Measurements from ENCODE around the gene NEFH. TPM values are rescaled to one million over a fixed set of nuclear protein-coding genes. Genes with fewer than 3 reads are reported as not detected.

NEFH gene
- total RNA-seq, 2 donors from 2014 or later: 0.92 to 1.7 TPM

DNA sequence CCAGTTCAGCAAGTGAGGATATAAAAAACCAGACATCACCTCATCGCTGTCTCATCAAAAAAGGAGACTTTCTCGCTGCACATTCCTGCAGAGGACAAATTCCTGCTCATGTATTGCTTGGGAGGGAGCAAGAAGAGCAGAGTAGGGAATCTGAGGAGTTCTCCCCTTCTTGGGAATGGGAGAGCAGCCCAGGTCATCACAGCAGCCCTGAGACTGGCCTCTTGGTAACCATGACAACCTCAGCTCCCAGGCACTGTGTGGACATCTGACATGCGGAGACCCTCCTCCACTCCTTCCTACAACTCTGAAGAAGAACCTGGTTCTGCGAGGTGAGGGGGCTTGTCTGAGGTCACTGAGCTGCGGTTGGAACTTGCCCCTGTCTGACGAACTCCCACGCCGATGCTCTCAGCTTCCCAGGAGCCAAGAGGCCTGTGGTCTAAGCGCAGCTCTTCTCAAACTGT, 23.8 kb upstream of the NEFH start:
- H3K9ac ChIP-seq (ENCODE audit: extremely low read depth, low read length, poor library complexity, severe bottlenecking): no peak overlapping the region
- H3K27ac Mint-ChIP-seq: no peak overlapping the region

DNA sequence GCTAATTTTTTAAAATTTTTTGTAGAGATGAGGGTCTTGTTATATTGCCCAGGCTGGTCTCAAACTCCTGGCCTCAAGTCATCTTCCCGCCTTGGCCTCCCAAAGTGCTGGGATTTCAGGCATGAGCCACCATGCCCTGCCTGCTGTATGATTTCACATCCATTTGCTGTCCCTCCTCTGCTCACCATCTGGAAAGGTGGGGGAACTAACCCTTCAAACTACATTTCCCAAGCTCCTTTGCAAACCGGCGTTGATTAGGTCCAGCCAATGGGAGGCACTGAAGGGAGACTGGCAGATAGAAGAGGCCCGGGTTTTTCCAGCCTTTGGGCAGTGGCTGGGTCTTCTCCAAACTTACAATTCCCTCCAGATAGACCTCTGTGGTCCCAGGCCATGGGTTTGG, 22.3 kb upstream of the NEFH start:
- Histone ChIP-seq H3K4me3 (ENCODE audit: low read length) (no peak overlapping the region), H3K9ac (ENCODE audit: extremely low read depth, low read length, poor library complexity, severe bottlenecking) (no peak overlapping the region), H3K9me3 (ENCODE audit: control insufficient read depth, low read length) (no peaks in the 10 kb centered on the region), H3K36me3 (ENCODE audit: control insufficient read depth, insufficient read depth, low read length) (no peaks in the 10 kb centered on the region), H3K27me3 (ENCODE audit: control insufficient read depth, insufficient read depth, low read length, poor library complexity, severe bottlenecking) (no peaks in the 10 kb centered on the region), H3K4me1 (ENCODE audit: control insufficient read depth, insufficient read depth, low read length) (no peaks in the 10 kb centered on the region), H3K27ac (ENCODE audit: low read depth, low read length) (no peak overlapping the region)
- no peak overlapping the region for H3K4me3 Mint-ChIP-seq
- no peaks in the 10 kb centered on the region for H3K4me1 Mint-ChIP-seq
- H3K36me3 Mint-ChIP-seq (ENCODE audit: low read depth): no peaks in the 10 kb centered on the region
- no peak overlapping the region for H3K27ac Mint-ChIP-seq
- no peak for TF ChIP-seq CTCF (conservative IDR thresholded peaks at IDR 0.05)
- WGBS, 2 experiments (ENCODE audit: insufficient coverage in 1 of 2, insufficient read length in 1 of 2): 23 to 27% methylated on average over 3 to 4 of the region's 4 CpGs
- DNase-seq: peak; percentile 90
- H3K27me3 Mint-ChIP-seq (ENCODE audit: insufficient read depth): no peaks in the 10 kb centered on the region
- H3K9me3 Mint-ChIP-seq: no peaks in the 10 kb centered on the region

More for the DNA sequence above, 23.8 kb upstream of the NEFH start:
- Mint-ChIP-seq H3K4me3 (no peak overlapping the region), H3K36me3 (ENCODE audit: low read depth) (no peaks in the 10 kb centered on the region), H3K9me3 (no peaks in the 10 kb centered on the region), H3K4me1 (no peaks in the 10 kb centered on the region), H3K27me3 (ENCODE audit: insufficient read depth) (no peaks in the 10 kb centered on the region)
- Histone ChIP-seq H3K4me1 (ENCODE audit: control insufficient read depth, insufficient read depth, low read length) (no peaks in the 10 kb centered on the region), H3K27ac (ENCODE audit: low read depth, low read length) (peak overlapping the region; percentile 21), H3K4me3 (ENCODE audit: low read length) (no peak overlapping the region), H3K27me3 (ENCODE audit: control insufficient read depth, insufficient read depth, low read length, poor library complexity, severe bottlenecking) (no peaks in the 10 kb centered on the region), H3K9me3 (ENCODE audit: control insufficient read depth, low read length) (no peaks in the 10 kb centered on the region), H3K36me3 (ENCODE audit: control insufficient read depth, insufficient read depth, low read length) (no peaks in the 10 kb centered on the region)
- DNase-seq: no peak
- WGBS, 2 experiments (ENCODE audit: insufficient coverage in 1 of 2, insufficient read length in 1 of 2): 84 to 87% methylated on average over 8 to 9 of the region's 9 CpGs
- TF ChIP-seq CTCF (conservative IDR thresholded peaks at IDR 0.05): no peak

- Mint-ChIP-seq H3K4me1 (no peaks in the 10 kb centered on the region), H3K27ac (no peak overlapping the region), H3K9me3 (no peaks in the 10 kb centered on the region), H3K36me3 (ENCODE audit: low read depth) (no peaks in the 10 kb centered on the region), H3K27me3 (ENCODE audit: insufficient read depth) (no peaks in the 10 kb centered on the region), H3K4me3 (no peak overlapping the region)
- H3K9me3 ChIP-seq (ENCODE audit: control insufficient read depth, low read length): no peaks in the 10 kb centered on the region
- H3K9ac ChIP-seq (ENCODE audit: extremely low read depth, low read length, poor library complexity, severe bottlenecking): no peak overlapping the region
- H3K4me1 ChIP-seq (ENCODE audit: control insufficient read depth, insufficient read depth, low read length): no peaks in the 10 kb centered on the region
- TF ChIP-seq CTCF (conservative IDR thresholded peaks at IDR 0.05): no peak
- no peak overlapping the region for H3K4me3 ChIP-seq (ENCODE audit: low read length)
- H3K36me3 ChIP-seq (ENCODE audit: control insufficient read depth, insufficient read depth, low read length): no peaks in the 10 kb centered on the region
- H3K27ac ChIP-seq (ENCODE audit: low read depth, low read length): no peak overlapping the region
- H3K27me3 ChIP-seq (ENCODE audit: control insufficient read depth, insufficient read depth, low read length, poor library complexity, severe bottlenecking): no peaks in the 10 kb centered on the region
- no peak for DNase-seq
These were observed 21.5 kb upstream of the NEFH start for GRCh38 chr22:29458551-29458950.
